ENCODE data around the gene TRIM72.
"Not testable (repeated sequence)": the region's sequence is repeated elsewhere in the genome, so short reads cannot be mapped to it uniquely, and the experiment has no call there.

TRIM72 gene

GRCh38 chr16:31270795-31271194 is 56.9 kb downstream of the TRIM72 start:
- Histone ChIP-seq H3K27me3 (ENCODE audit: control insufficient read depth, insufficient read depth, low read length, poor library complexity, severe bottlenecking) (no peaks in the 10 kb centered on the region), H3K9me3 (ENCODE audit: control insufficient read depth, low read length) (no peaks in the 10 kb centered on the region), H3K36me3 (ENCODE audit: control insufficient read depth, insufficient read depth, low read length) (no peaks in the 10 kb centered on the region), H3K27ac (ENCODE audit: insufficient read depth, low read depth, low read length, poor library complexity, severe bottlenecking) (no peak overlapping the region), H3K4me3 (ENCODE audit: insufficient read depth, low read depth, low read length) (no peak overlapping the region), H3K4me1 (ENCODE audit: control insufficient read depth, insufficient read depth, low read length) (no peaks in the 10 kb centered on the region)
- WGBS, 2 experiments = 94 to 96% methylated on average over 5 of the region's 5 CpGs

- Histone ChIP-seq H3K9me3 (ENCODE audit: control insufficient read depth, low read length) (no peaks in the 10 kb centered on the region), H3K4me3 (ENCODE audit: insufficient read depth, low read depth, low read length) (no peak overlapping the region), H3K4me1 (ENCODE audit: control insufficient read depth, insufficient read depth, low read length) (no peaks in the 10 kb centered on the region), H3K36me3 (ENCODE audit: control insufficient read depth, insufficient read depth, low read length) (no peaks in the 10 kb centered on the region), H3K27me3 (ENCODE audit: control insufficient read depth, insufficient read depth, low read length, poor library complexity, severe bottlenecking) (no peaks in the 10 kb centered on the region), H3K27ac (ENCODE audit: insufficient read depth, low read depth, low read length, poor library complexity, severe bottlenecking) (no peak overlapping the region)
- 85 to 89% methylated on average over 16 of the region's 16 CpGs for whole genome bisulfite sequencing, 2 experiments
Measured at GRCh38 chr16:31271621-31272190, 57.8 kb downstream of the TRIM72 start.

- Histone ChIP-seq H3K4me1 (ENCODE audit: control insufficient read depth, insufficient read depth, low read length) (no peaks in the 10 kb centered on the region), H3K27me3 (ENCODE audit: control insufficient read depth, insufficient read depth, low read length, poor library complexity, severe bottlenecking) (no peaks in the 10 kb centered on the region), H3K36me3 (ENCODE audit: control insufficient read depth, insufficient read depth, low read length) (no peaks in the 10 kb centered on the region), H3K27ac (ENCODE audit: insufficient read depth, low read depth, low read length, poor library complexity, severe bottlenecking) (no peak overlapping the region), H3K4me3 (ENCODE audit: insufficient read depth, low read depth, low read length) (no peak overlapping the region), H3K9me3 (ENCODE audit: control insufficient read depth, low read length) (no peaks in the 10 kb centered on the region)
- WGBS, 2 experiments = 91 to 92% methylated on average over 7 of the region's 7 CpGs
Measured at GRCh38 chr16:31273187-31273586, 59.3 kb downstream of the TRIM72 start.

GRCh38 chr16:31273676-31274075 is 59.8 kb downstream of the TRIM72 start:
- Histone ChIP-seq H3K4me3 (ENCODE audit: insufficient read depth, low read depth, low read length) (no peak overlapping the region), H3K36me3 (ENCODE audit: control insufficient read depth, insufficient read depth, low read length) (no peaks in the 10 kb centered on the region), H3K4me1 (ENCODE audit: control insufficient read depth, insufficient read depth, low read length) (no peaks in the 10 kb centered on the region), H3K9me3 (ENCODE audit: control insufficient read depth, low read length) (no peaks in the 10 kb centered on the region), H3K27ac (ENCODE audit: insufficient read depth, low read depth, low read length, poor library complexity, severe bottlenecking) (no peak overlapping the region), H3K27me3 (ENCODE audit: control insufficient read depth, insufficient read depth, low read length, poor library complexity, severe bottlenecking) (no peaks in the 10 kb centered on the region)
- WGBS, 2 experiments = 95 to 97% methylated on average over 3 of the region's 3 CpGs

GRCh38 chr16:31274831-31275816 is 61.2 kb downstream of the TRIM72 start:
- 93 to 94% methylated on average over 15 of the region's 15 CpGs for WGBS, 2 experiments
- Histone ChIP-seq H3K27me3 (ENCODE audit: control insufficient read depth, insufficient read depth, low read length, poor library complexity, severe bottlenecking) (no peaks in the 10 kb centered on the region), H3K27ac (ENCODE audit: insufficient read depth, low read depth, low read length, poor library complexity, severe bottlenecking) (no peak overlapping the region), H3K36me3 (ENCODE audit: control insufficient read depth, insufficient read depth, low read length) (no peaks in the 10 kb centered on the region), H3K4me3 (ENCODE audit: insufficient read depth, low read depth, low read length) (no peak overlapping the region), H3K9me3 (ENCODE audit: control insufficient read depth, low read length) (no peaks in the 10 kb centered on the region), H3K4me1 (ENCODE audit: control insufficient read depth, insufficient read depth, low read length) (no peaks in the 10 kb centered on the region)

GRCh38 chr16:31276600-31276999 is 62.7 kb downstream of the TRIM72 start:
- Histone ChIP-seq H3K4me1 (ENCODE audit: control insufficient read depth, insufficient read depth, low read length) (no peaks in the 10 kb centered on the region), H3K9me3 (ENCODE audit: control insufficient read depth, low read length) (no peaks in the 10 kb centered on the region), H3K27ac (ENCODE audit: insufficient read depth, low read depth, low read length, poor library complexity, severe bottlenecking) (no peak overlapping the region), H3K4me3 (ENCODE audit: insufficient read depth, low read depth, low read length) (no peak overlapping the region), H3K36me3 (ENCODE audit: control insufficient read depth, insufficient read depth, low read length) (no peaks in the 10 kb centered on the region), H3K27me3 (ENCODE audit: control insufficient read depth, insufficient read depth, low read length, poor library complexity, severe bottlenecking) (no peaks in the 10 kb centered on the region)
- WGBS, 2 experiments = 81 to 93% methylated on average over 4 to 5 of the region's 5 CpGs

- H3K9me3 ChIP-seq (ENCODE audit: control insufficient read depth, low read length) = no peaks in the 10 kb centered on the region
- H3K4me1 ChIP-seq (ENCODE audit: control insufficient read depth, insufficient read depth, low read length) = no peaks in the 10 kb centered on the region
- no peaks in the 10 kb centered on the region for H3K27me3 ChIP-seq (ENCODE audit: control insufficient read depth, insufficient read depth, low read length, poor library complexity, severe bottlenecking)
- H3K4me3 ChIP-seq (ENCODE audit: insufficient read depth, low read depth, low read length) = no peak overlapping the region
- no peaks in the 10 kb centered on the region for H3K36me3 ChIP-seq (ENCODE audit: control insufficient read depth, insufficient read depth, low read length)
- no peak overlapping the region for H3K27ac ChIP-seq (ENCODE audit: insufficient read depth, low read depth, low read length, poor library complexity, severe bottlenecking)
- 92 to 94% methylated on average over 17 of the region's 17 CpGs for whole genome bisulfite sequencing, 2 experiments
Measured at GRCh38 chr16:31277659-31278260, 63.8 kb downstream of the TRIM72 start.

GRCh38 chr16:31278853-31279252 is 64.9 kb downstream of the TRIM72 start:
- H3K27ac ChIP-seq (ENCODE audit: insufficient read depth, low read depth, low read length, poor library complexity, severe bottlenecking); H3K27me3 ChIP-seq (ENCODE audit: control insufficient read depth, insufficient read depth, low read length, poor library complexity, severe bottlenecking); H3K9me3 ChIP-seq (ENCODE audit: control insufficient read depth, low read length); H3K4me1 ChIP-seq (ENCODE audit: control insufficient read depth, insufficient read depth, low read length); H3K4me3 ChIP-seq (ENCODE audit: insufficient read depth, low read depth, low read length); H3K36me3 ChIP-seq (ENCODE audit: control insufficient read depth, insufficient read depth, low read length): not testable (repeated sequence)
- 86 to 100% methylated on average over 2 of the region's 4 CpGs for WGBS, 2 experiments
